OCI-LY1 (cell line): ENCODE data around the gene SLC19A1.

ENCODE experiments used
- EZH2 ChIP-seq: fragments of 200-600 bp; sonication (generic), shearing (Covaris generic); IDR thresholded peaks from 2 replicates; pipeline ENCODE4 v1.8.0; 2017; ENCODE audit warnings: borderline replicate concordance, mixed run types, mild to moderate bottlenecking, antibody characterized with exemption, low read length, moderate library complexity, mixed read lengths
- TF ChIP-seq, protein P1 (sequence below): fragments of 200-600 bp; sonication (generic), shearing (Covaris generic); IDR thresholded peaks from 2 replicates; pipeline ENCODE4 v1.5.1; 2017; ENCODE audit warnings: mild to moderate bottlenecking, antibody characterized with exemption, low read length, moderate library complexity, mixed read lengths

DNA sequence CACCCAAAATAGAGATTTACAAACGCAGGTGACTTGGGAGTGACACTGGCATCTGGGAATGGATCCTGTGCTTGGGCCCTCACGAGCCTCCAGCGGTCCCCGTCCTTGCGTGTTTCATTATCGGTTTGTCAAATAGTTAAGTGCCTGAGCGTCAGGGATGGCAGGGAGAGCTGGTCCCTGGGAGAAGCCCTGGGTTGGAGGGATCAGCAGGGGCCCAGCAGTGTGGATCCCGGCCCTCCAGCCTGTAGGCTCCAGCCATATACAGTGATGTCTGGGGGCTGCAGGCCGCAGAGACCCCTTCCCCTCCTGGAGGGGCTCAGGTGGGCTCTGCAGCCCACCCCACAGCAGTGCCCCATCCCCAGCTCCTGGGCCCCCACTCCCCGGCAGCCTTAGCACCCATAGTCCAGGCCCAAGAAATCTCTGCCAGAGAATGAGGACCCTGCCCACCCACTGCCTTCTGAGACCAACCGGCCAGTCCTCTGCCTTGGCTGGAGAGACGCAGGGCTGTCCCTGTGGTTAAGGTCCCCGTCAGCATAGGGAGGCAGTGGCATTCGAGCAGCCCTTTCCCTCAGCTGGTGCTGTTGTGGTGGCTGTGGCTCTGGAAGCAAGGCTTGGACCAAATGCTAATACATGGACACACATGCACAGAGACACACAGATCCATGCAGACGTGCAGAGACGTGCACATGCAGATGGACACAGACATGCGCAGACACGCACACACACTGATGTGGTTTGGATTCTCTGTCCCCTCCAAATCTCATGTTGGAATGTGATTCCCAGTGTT, 2.4 kb upstream of the SLC19A1 start:
- TF ChIP-seq, protein P1, sequence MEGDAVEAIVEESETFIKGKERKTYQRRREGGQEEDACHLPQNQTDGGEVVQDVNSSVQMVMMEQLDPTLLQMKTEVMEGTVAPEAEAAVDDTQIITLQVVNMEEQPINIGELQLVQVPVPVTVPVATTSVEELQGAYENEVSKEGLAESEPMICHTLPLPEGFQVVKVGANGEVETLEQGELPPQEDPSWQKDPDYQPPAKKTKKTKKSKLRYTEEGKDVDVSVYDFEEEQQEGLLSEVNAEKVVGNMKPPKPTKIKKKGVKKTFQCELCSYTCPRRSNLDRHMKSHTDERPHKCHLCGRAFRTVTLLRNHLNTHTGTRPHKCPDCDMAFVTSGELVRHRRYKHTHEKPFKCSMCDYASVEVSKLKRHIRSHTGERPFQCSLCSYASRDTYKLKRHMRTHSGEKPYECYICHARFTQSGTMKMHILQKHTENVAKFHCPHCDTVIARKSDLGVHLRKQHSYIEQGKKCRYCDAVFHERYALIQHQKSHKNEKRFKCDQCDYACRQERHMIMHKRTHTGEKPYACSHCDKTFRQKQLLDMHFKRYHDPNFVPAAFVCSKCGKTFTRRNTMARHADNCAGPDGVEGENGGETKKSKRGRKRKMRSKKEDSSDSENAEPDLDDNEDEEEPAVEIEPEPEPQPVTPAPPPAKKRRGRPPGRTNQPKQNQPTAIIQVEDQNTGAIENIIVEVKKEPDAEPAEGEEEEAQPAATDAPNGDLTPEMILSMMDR, result no peak
- no peak for TF ChIP-seq EZH2
